GM23248 (cell line): ENCODE data around the gene DDN. TPM values are rescaled to one million over a fixed set of nuclear protein-coding genes. Genes with fewer than 3 reads are reported as not detected.
A peak's percentile ranks its signal among the peaks of the same experiment; 100 is the strongest.

ENCODE experiments used
- DNase-seq: peaks from one replicate; pipeline ENCODE4 v3.0.0-alpha.2; 2015
- H2AFZ ChIP-seq: fragments of 200-600 bp; sonication (generic); 2 replicates; pipeline ENCODE4 v1.6.1; 2016; ENCODE audit warnings: antibody characterized with exemption
- H3F3A ChIP-seq: fragments of 200-600 bp; sonication (generic); 2 replicates; pipeline ENCODE4 v1.6.1; 2016; ENCODE audit warnings: mild to moderate bottlenecking, antibody characterized with exemption, mixed run types; ENCODE audit not compliant: insufficient read depth
- H3K27ac ChIP-seq: fragments of 200-600 bp; sonication (generic); 2 replicates; pipeline ENCODE4 v1.5.1; 2016; ENCODE audit warnings: mild to moderate bottlenecking
- H3K27me3 ChIP-seq: fragments of 200-600 bp; sonication (generic); replicated peaks from 2 replicates; pipeline ENCODE4 v1.6.1; 2016; ENCODE audit warnings: mild to moderate bottlenecking; ENCODE audit not compliant: insufficient read depth
- H3K36me3 ChIP-seq: fragments of 200-600 bp; sonication (generic); 2 replicates; pipeline ENCODE4 v1.6.1; 2016; ENCODE audit warnings: low read depth, mild to moderate bottlenecking
- H3K4me1 ChIP-seq: fragments of 200-600 bp; sonication (generic); 2 replicates; pipeline ENCODE4 v1.6.1; 2016; ENCODE audit warnings: mild to moderate bottlenecking; ENCODE audit not compliant: insufficient read depth
- H3K4me2 ChIP-seq: fragments of 200-600 bp; sonication (generic); one replicate; pipeline ENCODE4 v1.6.1; 2016; ENCODE audit warnings: mild to moderate bottlenecking; ENCODE audit not compliant: unreplicated experiment
- H3K4me3 ChIP-seq: fragments of 200-600 bp; sonication (generic); 2 replicates; pipeline ENCODE4 v1.5.1; 2016; ENCODE audit warnings: mild to moderate bottlenecking
- H3K79me2 ChIP-seq: fragments of 200-600 bp; sonication (generic); 2 replicates; pipeline ENCODE4 v1.6.1; 2016; ENCODE audit warnings: mild to moderate bottlenecking; ENCODE audit not compliant: insufficient read depth
- H3K9ac ChIP-seq: fragments of 200-600 bp; sonication (generic); 2 replicates; pipeline ENCODE4 v1.6.1; 2016; ENCODE audit warnings: mild to moderate bottlenecking
- H3K9me2 ChIP-seq: fragments of 200-600 bp; sonication (generic); 2 replicates; pipeline ENCODE4 v1.6.1; 2016; ENCODE audit warnings: mixed run types, mild to moderate bottlenecking, moderate library complexity; ENCODE audit not compliant: insufficient read depth
- H3K9me3 ChIP-seq: fragments of 200-600 bp; sonication (generic); one replicate; pipeline ENCODE4 v1.6.1; 2017; ENCODE audit warnings: low read depth
- H4K20me1 ChIP-seq: fragments of 200-600 bp; sonication (generic); 2 replicates; pipeline ENCODE4 v1.6.0; 2016; ENCODE audit not compliant: insufficient read depth
- EZH2 ChIP-seq: fragments of 200-600 bp; sonication (generic); IDR thresholded peaks from 2 replicates; pipeline ENCODE4 v1.6.1; 2018; ENCODE audit warnings: antibody characterized with exemption, mild to moderate bottlenecking; ENCODE audit not compliant: insufficient read depth, poor library complexity, severe bottlenecking
- EZH2phosphoT487 ChIP-seq: fragments of 200-600 bp; sonication (generic); IDR thresholded peaks from 2 replicates; pipeline ENCODE4 v1.6.1; 2018; ENCODE audit warnings: antibody characterized with exemption, moderate library complexity, mild to moderate bottlenecking, low read depth; ENCODE audit not compliant: insufficient read depth
- WGBS, 2 experiments: methylation state at CpG; one replicate each; pipeline ENCODE4 v1.1.6; 2015 to 2017; ENCODE audit warnings: low lambda C conversion rate in 2 of 2, low coverage in 1 of 2; ENCODE audit errors: missing lambda C conversion rate in 2 of 2; 5-methylcytosine and 5-hydroxymethylcytosine counted together
- in situ Hi-C: fragments of 300-500 bp; cut with MboI; formaldehyde crosslinking; loops from 2 replicates; pipeline ENCODE4 v1.15.0; 2020
- polyA plus RNA-seq: library from polyadenylated mRNA; unstranded; fragments of >200 nt; fragmentation: Nextera tagmentation; extraction: Ambion mirVana; gene quantifications from 2 replicates; pipeline ENCODE4 v1.2.1, GENCODE V29; 2016
- total RNA-seq: library from RNA; depleted of rRNA; stranded (reverse); fragments of >200 nt; shearing (Covaris generic); gene quantifications from 2 replicates; pipeline ENCODE4 v1.2.3, GENCODE V29; 2014

DDN gene
- total and polyA plus RNA-seq, 2 experiments from 2014 or later = not detected

DNA sequence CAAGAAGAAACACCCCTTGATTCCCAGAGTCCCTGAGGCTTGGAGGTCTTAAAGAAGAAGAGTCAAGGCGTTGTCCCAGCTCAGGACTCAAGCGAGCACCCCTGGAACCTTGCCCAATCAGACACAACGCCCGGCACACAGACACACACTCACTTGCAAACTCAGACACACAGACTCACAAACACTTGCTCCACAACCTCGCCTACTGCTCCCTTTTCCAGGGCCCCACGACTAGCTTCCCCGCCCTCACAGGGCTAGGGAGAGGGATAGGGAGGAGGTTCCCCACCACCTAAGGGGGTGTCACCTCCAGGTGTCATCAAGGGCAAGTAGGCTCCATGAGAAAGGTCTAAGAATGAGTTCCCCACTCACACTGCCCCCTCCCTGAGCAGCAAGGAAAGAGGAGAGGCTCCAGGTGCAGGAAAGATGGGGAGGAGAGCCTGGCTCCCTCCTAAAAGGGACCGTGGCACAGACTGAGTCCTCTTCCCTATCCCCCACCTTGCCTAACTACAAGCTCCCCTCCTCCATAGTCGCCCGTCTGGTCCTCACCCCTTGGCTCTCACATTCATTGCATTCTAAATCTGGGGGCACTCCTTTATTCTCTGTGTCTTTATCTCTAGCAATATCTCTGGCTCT is 28.4 kb downstream of the DDN start:
- no peaks in the 10 kb centered on the region for H3K79me2 ChIP-seq
- peak overlapping the region; percentile 89 for H2AFZ ChIP-seq
- no peaks in the 10 kb centered on the region for H3K9me2 ChIP-seq
- peak overlapping the region; percentile 66 for H3K4me3 ChIP-seq
- DNase-seq = no peak
- in situ Hi-C loops = no loop called here
- peak overlapping the region; percentile 35; the same call in 1 of the 2 replicates for H3K9ac ChIP-seq
- no peaks in the 10 kb centered on the region; the same call in 1 of the 2 replicates for H3F3A ChIP-seq
- no peaks in the 10 kb centered on the region for H4K20me1 ChIP-seq
- H3K9me3 ChIP-seq = no peaks in the 10 kb centered on the region
- H3K36me3 ChIP-seq = no peaks in the 10 kb centered on the region
- no peak overlapping the region for H3K27ac ChIP-seq
- TF ChIP-seq EZH2 = peak; percentile 61
- no peak for TF ChIP-seq EZH2phosphoT487
- peaks cover 31% of the 10 kb centered on the region for H3K4me1 ChIP-seq
- 31% methylated on average over 10 of the region's 10 CpGs for WGBS, 2 experiments
- peaks cover 6% of the 10 kb centered on the region; the same call in 1 of the 2 replicates for H3K27me3 ChIP-seq
- peak overlapping the region; percentile 78 for H3K4me2 ChIP-seq

DNA sequence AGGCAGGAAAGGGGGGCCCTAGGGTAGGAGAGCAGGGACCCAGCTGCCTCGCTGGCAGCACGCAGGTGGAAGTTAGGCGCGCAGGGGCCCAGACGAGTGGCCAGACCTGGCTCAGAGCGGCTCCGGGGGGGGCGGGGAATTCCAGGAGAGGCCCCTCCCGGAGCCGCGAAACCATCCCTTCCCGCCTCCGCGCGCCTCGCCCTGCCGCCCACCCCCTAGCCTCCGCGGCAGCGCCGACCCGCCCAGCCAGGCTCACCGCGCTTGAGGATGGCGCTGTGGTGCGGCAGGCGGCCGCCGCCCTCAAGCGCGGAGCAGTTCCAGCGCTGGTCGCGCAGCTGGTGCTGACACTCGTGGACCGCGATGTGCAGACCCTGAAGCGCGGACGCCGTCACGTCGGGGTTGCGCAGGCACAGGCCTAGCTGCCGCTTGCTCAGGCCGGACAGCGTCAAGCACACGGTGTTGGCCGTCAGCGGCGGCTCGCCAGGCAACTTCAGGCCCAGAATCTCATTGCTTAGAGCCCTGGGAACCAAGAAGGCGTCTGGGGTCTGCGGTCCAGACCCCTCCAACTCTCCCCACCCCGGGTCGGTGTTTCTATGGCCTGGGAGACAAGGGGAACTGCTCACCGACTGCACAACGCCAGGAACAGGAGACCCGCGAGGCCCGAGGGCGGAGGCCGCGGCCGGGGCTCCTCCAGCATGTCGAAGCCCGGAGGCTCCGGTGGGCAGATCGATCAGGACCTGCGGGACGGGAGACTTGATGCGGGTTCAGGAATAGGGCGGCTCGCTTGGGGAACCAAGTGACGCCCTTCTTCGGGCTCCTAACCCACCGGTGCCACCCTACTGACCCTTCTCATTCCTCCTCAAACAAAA is 29.1 kb downstream of the DDN start:
- no peaks in the 10 kb centered on the region; the same call in 1 of the 2 replicates for H3F3A ChIP-seq
- peak overlapping the region; percentile 40 for H3K4me3 ChIP-seq
- no peaks in the 10 kb centered on the region for H3K9me3 ChIP-seq
- peaks cover 6% of the 10 kb centered on the region; the same call in 1 of the 2 replicates for H3K27me3 ChIP-seq
- peak overlapping the region; percentile 26 for H3K4me2 ChIP-seq
- H3K9me2 ChIP-seq = no peaks in the 10 kb centered on the region
- no peak for TF ChIP-seq EZH2phosphoT487
- peak; percentile 2 for TF ChIP-seq EZH2
- no peaks in the 10 kb centered on the region for H4K20me1 ChIP-seq
- no peak overlapping the region for H3K27ac ChIP-seq
- no peaks in the 10 kb centered on the region for H3K36me3 ChIP-seq
- H3K4me1 ChIP-seq = peaks cover 31% of the 10 kb centered on the region
- DNase-seq = peak; percentile 49
- in situ Hi-C loops = no loop called here
- H2AFZ ChIP-seq = 0 out of 2 replicates have a peak overlapping the region, but pooled peaks have one; percentile 42
- no peak overlapping the region for H3K9ac ChIP-seq
- H3K79me2 ChIP-seq = no peaks in the 10 kb centered on the region
- WGBS, 2 experiments = 12 to 15% methylated on average over 52 to 72 of the region's 77 CpGs

DNA sequence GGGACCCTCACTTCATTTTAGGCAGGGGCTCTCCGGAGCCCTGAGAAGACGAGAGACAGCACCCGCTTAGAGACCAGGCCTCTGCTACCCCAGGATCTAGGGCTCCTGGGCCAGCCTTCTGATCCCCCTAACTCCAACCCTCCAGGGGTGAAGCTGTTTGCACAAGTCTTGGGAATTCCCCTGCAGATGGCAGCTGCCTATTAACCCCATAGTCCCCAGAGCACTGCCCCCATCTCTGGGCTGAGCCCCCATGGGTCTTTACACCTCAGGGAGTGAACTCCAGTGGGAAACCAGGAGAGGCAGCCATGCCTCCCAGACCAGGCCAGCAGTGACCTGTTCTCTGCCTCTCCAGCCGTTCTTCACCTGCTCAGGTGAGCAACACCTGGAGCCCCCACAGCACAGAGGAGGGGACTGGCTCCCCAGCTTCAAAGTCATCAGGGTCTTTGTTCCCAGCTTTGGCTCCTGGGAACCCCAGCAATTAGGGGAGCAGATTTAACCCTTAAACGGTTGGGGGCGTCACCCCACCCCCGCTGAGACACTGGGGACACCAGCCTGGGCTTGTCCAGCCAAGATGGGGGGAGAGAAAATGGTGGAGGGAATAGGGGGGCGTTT is 29.9 kb downstream of the DDN start:
- Histone ChIP-seq H3K9ac (no peak overlapping the region), H4K20me1 (no peaks in the 10 kb centered on the region), H3K4me3 (no peak overlapping the region), H3K36me3 (no peaks in the 10 kb centered on the region), H3K27ac (no peak overlapping the region), H3K9me3 (no peaks in the 10 kb centered on the region), H3F3A (no peaks in the 10 kb centered on the region; the same call in 1 of the 2 replicates), H2AFZ (no peak overlapping the region), H3K79me2 (no peaks in the 10 kb centered on the region), H3K4me1 (peaks cover 28% of the 10 kb centered on the region), H3K27me3 (peaks cover 6% of the 10 kb centered on the region; the same call in 1 of the 2 replicates), H3K4me2 (no peak overlapping the region), H3K9me2 (no peaks in the 10 kb centered on the region)
- TF ChIP-seq EZH2phosphoT487 (no peak), EZH2 (no peak)
- 39 to 40% methylated on average over 7 to 8 of the region's 8 CpGs for WGBS, 2 experiments
- DNase-seq = no peak
- in situ Hi-C loops = no loop called here

DNA sequence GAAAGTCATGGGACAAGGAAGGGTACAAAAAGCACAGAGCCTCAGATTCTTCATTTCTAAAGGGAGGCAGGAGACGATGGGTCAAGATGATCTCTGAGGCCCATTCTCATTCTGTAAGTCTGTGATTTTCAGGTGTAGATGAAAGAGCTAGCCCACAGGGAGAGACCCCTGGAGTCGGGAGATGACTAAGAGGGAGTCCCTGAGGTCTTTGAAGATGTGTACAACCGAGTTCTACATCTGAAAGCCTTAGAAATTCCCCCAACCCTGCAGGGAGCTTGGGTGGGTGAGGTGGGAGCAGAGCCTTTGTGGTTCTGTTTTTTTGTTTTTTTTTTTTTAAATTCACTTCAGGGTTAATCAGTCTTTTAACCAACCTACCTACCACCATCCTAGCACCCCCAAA is 30.7 kb downstream of the DDN start:
- no peaks in the 10 kb centered on the region for H3K9me3 ChIP-seq
- H3F3A ChIP-seq = no peaks in the 10 kb centered on the region; the same call in 1 of the 2 replicates
- H3K4me1 ChIP-seq = peaks cover 22% of the 10 kb centered on the region
- H3K4me3 ChIP-seq = no peak overlapping the region
- 84 to 88% methylated on average over 3 of the region's 3 CpGs for WGBS, 2 experiments
- no peak overlapping the region for H3K4me2 ChIP-seq
- TF ChIP-seq EZH2phosphoT487 (no peak), EZH2 (no peak)
- H3K27ac ChIP-seq = no peak overlapping the region
- H3K36me3 ChIP-seq = no peaks in the 10 kb centered on the region
- no peaks in the 10 kb centered on the region for H4K20me1 ChIP-seq
- H3K9ac ChIP-seq = no peak overlapping the region
- no peak for DNase-seq
- H3K79me2 ChIP-seq = no peaks in the 10 kb centered on the region
- H2AFZ ChIP-seq = no peak overlapping the region
- in situ Hi-C loops = no loop called here
- peaks cover 6% of the 10 kb centered on the region; the same call in 1 of the 2 replicates for H3K27me3 ChIP-seq
- H3K9me2 ChIP-seq = no peaks in the 10 kb centered on the region
